Sciatic nerve (tissue), 2 donors: ENCODE data around the gene MERTK. TPM values are rescaled to one million over a fixed set of nuclear protein-coding genes. Genes with fewer than 3 reads are reported as not detected.
"Not testable (repeated sequence)": the region's sequence is repeated elsewhere in the genome, so short reads cannot be mapped to it uniquely, and the experiment has no call there.

Experiments used
- ATAC-seq: fragments of 200-7000 bp; cut with Tn5 transposase; one replicate; pipeline ENCODE4 v1.9.1; 2020; ENCODE audit warnings: mild to moderate bottlenecking, moderate library complexity
- DNase-seq: peaks from one replicate; pipeline ENCODE4 v3.0.0-alpha.2; 2020; ENCODE audit warnings: low spot score
- intact Hi-C: fragments of 100-400 bp; cut with DNase I; formaldehyde crosslinking; loops from one replicate; pipeline ENCODE4 v1.14.2; 2022
- total RNA-seq: library from RNA; stranded (reverse); fragmentation: NEBNext Ultra II Directional; extraction: Animal tissue kit (Norgen Biotek cat#: 25700); gene quantifications from one replicate; pipeline ENCODE4 v1.2.1, GENCODE V29; 2021
- donor health status: DM: no; HTN: no; CAD: no.
- donor health status: DM: no; HTN: no; CAD: no.

The MERTK gene
- total RNA-seq, 1 donor from 2014 or later, result 18.9 TPM

GRCh38 chr2:111905990-111906735, 7.8 kb downstream of the MERTK start:
- intact Hi-C loops, result no loop called here
- DNase-seq, result no peak
- ATAC-seq, result peak; percentile 87

GRCh38 chr2:111908578-111908977, 10.2 kb downstream of the MERTK start:
- ATAC-seq (no peak), DNase-seq (no peak)
- intact Hi-C loops, result no loop called here

- ATAC-seq (no peak), DNase-seq (no peak)
- intact Hi-C loops, result no loop called here
Measured at GRCh38 chr2:111909079-111909478, 10.7 kb downstream of the MERTK start.

- DNase-seq, ATAC-seq, intact Hi-C loops: not testable (repeated sequence)
Measured at GRCh38 chr2:111909997-111910396, 11.6 kb downstream of the MERTK start.

- no peak for DNase-seq
- no peak for ATAC-seq
- intact Hi-C loops, result no loop called here
Measured at GRCh38 chr2:111910609-111911277, 12.3 kb downstream of the MERTK start.

GRCh38 chr2:111911295-111911977, 13.0 kb downstream of the MERTK start:
- ATAC-seq, DNase-seq, intact Hi-C loops: not testable (repeated sequence)

GRCh38 chr2:111912547-111912946, 14.1 kb downstream of the MERTK start:
- DNase-seq (no peak), ATAC-seq (no peak)
- intact Hi-C loops, result no loop called here

GRCh38 chr2:111917106-111917505, 18.7 kb downstream of the MERTK start:
- ATAC-seq (no peak), DNase-seq (no peak)
- intact Hi-C loops, result no loop called here

GRCh38 chr2:111918383-111918806, 20.0 kb downstream of the MERTK start:
- intact Hi-C loops, result no loop called here
- DNase-seq (no peak), ATAC-seq (no peak)

GRCh38 chr2:111919365-111919764, 21.0 kb downstream of the MERTK start:
- ATAC-seq, result no peak
- no peak for DNase-seq
- intact Hi-C loops, result no loop called here

- no peak for DNase-seq
- ATAC-seq, result peak; percentile 65
- intact Hi-C loops, result no loop called here
Measured at GRCh38 chr2:111919794-111920608, 21.6 kb downstream of the MERTK start.

- intact Hi-C loops, result no loop called here
- peak; percentile 33 for ATAC-seq
Measured at GRCh38 chr2:111923276-111923804, 24.9 kb downstream of the MERTK start.

GRCh38 chr2:111924617-111925107, 26.3 kb downstream of the MERTK start:
- intact Hi-C loops, result no loop called here
- ATAC-seq (no peak), DNase-seq (no peak)

More at GRCh38 chr2:111923276-111923804, 24.9 kb downstream of the MERTK start:
- DNase-seq, result no peak

GRCh38 chr2:111927723-111928122, 29.3 kb downstream of the MERTK start:
- ATAC-seq (no peak), DNase-seq (no peak)
- intact Hi-C loops, result no loop called here

- DNase-seq (no peak), ATAC-seq (no peak)
- intact Hi-C loops, result no loop called here
Measured at GRCh38 chr2:111930409-111930808, 32.0 kb downstream of the MERTK start.

GRCh38 chr2:111930875-111931274, 32.5 kb downstream of the MERTK start:
- DNase-seq (no peak), ATAC-seq (no peak)
- intact Hi-C loops, result no loop called here

GRCh38 chr2:111932841-111933291, 34.5 kb downstream of the MERTK start:
- no peak for ATAC-seq
- intact Hi-C loops, result no loop called here
- no peak for DNase-seq

GRCh38 chr2:111933900-111934299, 35.5 kb downstream of the MERTK start:
- DNase-seq, ATAC-seq, intact Hi-C loops: not testable (repeated sequence)

GRCh38 chr2:111936881-111937280, 38.5 kb downstream of the MERTK start:
- intact Hi-C loops, result no loop called here
- ATAC-seq, result no peak
- no peak for DNase-seq
